B cell (primary cell): Measurements from ENCODE around the gene FAM163A.

ENCODE experiments used
- EZH2 ChIP-seq: IDR thresholded peaks from 2 replicates; pipeline ENCODE4 v1.6.1; 2012; ENCODE audit warnings: borderline replicate concordance, low read depth, mild to moderate bottlenecking, moderate library complexity, low read length; ENCODE audit not compliant: insufficient read depth, poor library complexity, severe bottlenecking
- TF ChIP-seq, protein P1 (sequence below): fragments of 200-600 bp; IDR thresholded peaks from one replicate; pipeline ENCODE4 v1.8.0; 2022; ENCODE audit warnings: antibody characterized with exemption, mild to moderate bottlenecking

DNA sequence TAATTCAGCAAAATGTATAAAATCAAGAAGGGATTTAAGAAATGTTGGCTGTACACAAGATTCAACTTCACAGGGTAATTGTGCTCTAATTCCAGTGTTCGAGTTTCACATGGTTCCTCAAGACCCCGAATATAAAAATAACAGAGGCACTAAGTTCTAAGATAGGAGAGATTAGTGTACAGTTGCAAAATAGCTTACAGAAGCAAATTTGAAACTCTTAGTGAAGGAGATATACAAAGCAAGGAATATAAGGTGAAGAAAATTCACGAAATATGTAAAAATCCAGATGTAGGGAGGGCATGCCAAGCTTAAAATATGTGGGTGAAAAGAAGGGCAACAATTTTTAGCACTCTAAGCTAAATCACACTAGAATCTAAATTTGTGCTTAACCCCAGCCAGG lies 105.1 kb downstream of the FAM163A start:
- TF ChIP-seq, protein P1, sequence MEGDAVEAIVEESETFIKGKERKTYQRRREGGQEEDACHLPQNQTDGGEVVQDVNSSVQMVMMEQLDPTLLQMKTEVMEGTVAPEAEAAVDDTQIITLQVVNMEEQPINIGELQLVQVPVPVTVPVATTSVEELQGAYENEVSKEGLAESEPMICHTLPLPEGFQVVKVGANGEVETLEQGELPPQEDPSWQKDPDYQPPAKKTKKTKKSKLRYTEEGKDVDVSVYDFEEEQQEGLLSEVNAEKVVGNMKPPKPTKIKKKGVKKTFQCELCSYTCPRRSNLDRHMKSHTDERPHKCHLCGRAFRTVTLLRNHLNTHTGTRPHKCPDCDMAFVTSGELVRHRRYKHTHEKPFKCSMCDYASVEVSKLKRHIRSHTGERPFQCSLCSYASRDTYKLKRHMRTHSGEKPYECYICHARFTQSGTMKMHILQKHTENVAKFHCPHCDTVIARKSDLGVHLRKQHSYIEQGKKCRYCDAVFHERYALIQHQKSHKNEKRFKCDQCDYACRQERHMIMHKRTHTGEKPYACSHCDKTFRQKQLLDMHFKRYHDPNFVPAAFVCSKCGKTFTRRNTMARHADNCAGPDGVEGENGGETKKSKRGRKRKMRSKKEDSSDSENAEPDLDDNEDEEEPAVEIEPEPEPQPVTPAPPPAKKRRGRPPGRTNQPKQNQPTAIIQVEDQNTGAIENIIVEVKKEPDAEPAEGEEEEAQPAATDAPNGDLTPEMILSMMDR: no peak
- no peak for TF ChIP-seq EZH2
